Activated CD8-positive, alpha-beta memory T cell treated with anti-CD3 and anti-CD28 coated beads, Interleukin-2, amount 50 U/mL, for 1 hour (primary cell): ENCODE data around the gene UPK3BL1.
"Not testable (repeated sequence)": the region's sequence is repeated elsewhere in the genome, so short reads cannot be mapped to it uniquely, and the experiment has no call there.

ENCODE experiments used
- DNase-seq: peaks from one replicate; pipeline ENCODE4 v3.0.0-alpha.2; 2020; ENCODE audit errors: extremely low read depth

Gene UPK3BL1

DNA sequence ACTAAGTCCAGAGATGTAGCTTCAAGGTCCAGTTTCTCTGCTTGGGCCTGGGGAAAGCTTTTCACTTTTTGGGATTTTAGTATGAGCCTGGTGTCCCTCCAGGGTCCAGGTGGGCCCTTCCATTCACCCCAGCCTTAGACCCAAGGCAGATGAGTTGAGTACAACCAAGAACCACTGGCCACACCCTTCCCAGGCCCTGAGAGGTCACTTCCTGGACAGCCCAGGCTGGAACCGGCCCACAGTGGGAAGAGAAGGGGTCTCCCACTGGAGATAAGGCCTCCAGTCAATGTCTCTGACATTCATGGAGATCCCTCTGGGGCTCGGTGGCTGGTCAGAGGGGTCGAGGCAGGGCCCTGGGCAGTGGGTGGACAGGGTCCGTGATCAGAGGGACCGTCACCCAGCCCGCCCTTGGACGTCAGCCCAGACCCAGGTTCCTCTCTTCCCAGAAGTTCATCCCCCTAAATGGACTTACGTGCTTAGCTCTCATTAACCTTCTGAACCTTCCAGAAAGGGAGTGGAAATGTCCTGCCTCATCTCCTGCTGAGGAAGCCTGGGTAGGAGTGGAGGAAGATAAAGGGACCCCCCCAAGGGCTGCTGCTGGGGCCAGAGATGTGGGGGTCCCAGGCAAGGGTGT, 15.2 kb downstream of the UPK3BL1 start:
- not testable (repeated sequence) for DNase-seq

DNA sequence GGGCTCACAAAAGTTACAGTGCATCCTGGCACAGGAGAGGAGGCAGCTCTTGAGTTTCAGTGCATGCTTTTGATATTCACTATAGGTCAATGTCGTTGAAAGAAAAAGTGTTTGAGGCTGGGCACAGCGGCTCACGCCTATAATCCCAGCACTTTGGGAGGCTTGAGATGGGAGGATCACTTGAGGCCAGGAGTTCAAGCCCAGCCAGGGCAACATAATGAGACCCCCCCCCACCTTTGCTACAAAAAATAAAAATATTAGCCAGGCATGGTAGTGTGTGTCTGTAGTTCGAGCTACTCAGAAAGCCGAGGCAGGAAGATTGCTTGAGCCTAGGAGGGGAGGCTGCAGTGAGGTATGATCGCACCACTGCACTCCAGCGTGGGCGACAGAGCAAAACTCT, 24.5 kb downstream of the UPK3BL1 start:
- not testable (repeated sequence) for DNase-seq

- DNase-seq = not testable (repeated sequence)
Observed at GRCh38 chr7:102616507-102617125, 26.0 kb downstream of the UPK3BL1 start, which contains the start of gene RASA4. Gene RASA4 (minus strand): TSS chr7:102616756. CDS start chr7:102616689, 67 bp downstream.

DNA sequence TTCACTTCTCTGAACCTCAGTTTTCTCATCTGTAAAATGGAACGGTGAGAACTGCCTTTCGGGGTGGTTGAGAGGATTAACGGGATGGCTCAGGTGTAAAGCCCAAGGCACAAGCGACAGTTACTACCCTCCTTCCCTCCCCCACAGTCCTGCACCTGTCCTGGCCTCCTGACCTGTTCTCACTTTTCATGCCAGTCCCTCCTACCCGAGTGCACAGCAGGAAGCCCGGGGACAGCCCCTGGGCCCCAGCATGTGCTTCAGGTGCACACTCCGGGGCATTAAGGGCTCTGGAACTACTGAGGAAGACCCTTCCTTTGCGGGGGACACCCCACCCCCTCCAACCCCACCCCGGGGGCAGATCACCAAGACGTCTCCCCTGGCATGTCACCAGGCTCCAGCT, 26.7 kb downstream of the UPK3BL1 start:
- DNase-seq = not testable (repeated sequence)

DNA sequence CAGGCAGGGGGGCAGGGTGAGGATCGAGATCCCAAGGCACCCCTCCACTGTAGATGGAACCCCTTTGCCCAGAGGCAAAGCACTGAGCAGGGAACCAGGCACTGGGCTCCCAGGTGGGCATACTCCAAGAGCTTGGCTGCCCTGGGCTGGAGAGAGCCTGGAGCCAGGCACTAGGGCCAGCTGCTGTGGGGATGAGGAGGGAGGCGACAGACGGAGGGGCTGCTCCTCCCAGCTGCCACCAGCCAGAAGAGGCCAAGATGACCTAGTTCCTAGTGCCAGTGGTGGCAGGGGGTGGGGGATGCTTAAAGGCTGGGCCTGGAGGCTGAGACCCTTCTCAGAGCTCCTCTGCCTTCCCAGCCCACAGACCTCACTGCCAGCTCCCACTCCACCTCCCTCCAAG, 27.7 kb downstream of the UPK3BL1 start:
- DNase-seq = not testable (repeated sequence)

DNA sequence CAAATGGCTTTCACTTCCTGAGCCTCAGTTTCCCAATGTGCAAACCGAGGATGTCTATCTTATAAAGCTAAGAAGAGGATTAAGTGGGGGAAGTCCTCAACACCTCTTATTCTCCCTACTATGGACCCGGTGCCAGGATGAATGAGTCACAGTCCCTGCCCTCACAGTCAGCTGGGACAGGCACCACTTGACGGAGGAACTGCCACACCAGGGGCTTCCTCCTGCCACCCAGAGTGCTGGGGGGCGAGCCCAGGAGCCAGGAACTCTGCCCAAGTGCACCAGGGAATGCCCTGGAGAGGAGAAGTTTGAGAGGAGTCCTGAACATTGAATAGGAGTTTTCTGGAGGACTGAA, 28.3 kb downstream of the UPK3BL1 start:
- not testable (repeated sequence) for DNase-seq

DNA sequence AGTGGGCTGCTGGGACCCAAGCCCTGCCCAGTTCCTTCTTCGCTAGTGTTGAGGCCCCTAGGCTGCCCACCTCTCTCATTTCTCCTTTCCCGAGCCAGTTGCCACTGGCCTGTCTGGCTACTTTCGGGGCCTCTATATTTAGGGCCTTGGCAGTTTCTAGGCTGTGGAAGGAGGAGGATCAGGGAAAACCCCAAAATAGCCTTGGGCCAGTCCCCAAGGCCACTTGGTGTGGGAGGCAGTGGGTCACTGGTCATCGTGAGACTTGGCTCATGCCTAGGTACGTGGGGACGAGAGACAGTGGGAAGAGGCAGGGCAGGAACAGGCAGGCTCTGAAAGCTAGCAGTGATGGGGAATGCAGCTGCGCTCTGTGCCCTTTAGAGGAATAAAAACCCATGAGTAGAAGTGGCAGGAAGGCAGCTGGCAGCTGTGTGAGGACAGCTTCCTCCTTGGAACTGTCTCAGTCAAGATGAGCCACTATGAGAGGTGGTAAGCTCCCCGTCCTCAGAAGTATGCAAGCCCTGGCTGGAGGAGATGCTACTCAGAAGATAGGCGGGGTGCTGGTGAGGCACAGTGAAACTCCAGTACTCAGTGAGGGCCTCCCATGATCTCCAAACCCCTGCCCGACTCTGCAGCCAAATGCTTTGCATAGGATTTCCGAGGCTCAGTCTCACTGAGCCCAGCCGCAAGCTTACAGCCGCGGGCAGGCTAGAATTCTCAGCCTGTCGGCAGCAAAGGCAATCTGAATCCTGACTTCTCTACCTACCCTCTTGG, 28.8 kb downstream of the UPK3BL1 start:
- DNase-seq = not testable (repeated sequence)

DNA sequence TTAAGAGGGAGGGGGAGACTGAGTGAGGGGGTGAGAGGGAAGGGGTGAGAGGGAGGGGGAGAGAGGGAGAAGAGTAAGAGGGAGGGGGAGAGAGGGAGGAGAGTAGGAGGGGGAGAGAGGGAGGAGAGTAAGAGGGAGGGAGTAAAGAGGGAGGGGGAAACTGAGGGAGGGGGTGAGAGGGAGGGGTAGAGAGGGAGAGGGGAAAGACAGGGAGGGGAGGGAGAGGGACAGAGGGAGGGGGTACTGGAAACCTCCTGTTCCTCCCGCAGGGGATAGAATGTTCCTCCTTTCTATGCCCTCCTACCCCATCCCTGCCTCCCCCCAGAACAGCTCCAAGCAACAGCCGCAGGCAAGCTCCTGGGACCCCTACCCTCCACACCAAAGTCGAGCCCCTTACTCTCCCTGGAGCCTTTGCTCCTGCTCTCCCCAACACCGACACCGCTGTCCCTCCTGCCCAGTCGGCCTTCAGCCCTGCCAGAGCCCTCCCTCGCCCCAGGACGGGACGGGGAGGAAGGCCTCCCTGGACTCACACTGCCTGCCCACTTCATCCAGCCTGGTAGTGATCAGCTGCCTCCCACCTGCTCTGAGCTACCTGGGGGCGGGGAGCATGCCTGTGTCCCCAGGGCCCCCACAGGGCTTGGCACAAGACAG, 30.8 kb downstream of the UPK3BL1 start:
- not testable (repeated sequence) for DNase-seq

- not testable (repeated sequence) for DNase-seq
Observed at GRCh38 chr7:102611013-102611674, 31.4 kb downstream of the UPK3BL1 start.

DNA sequence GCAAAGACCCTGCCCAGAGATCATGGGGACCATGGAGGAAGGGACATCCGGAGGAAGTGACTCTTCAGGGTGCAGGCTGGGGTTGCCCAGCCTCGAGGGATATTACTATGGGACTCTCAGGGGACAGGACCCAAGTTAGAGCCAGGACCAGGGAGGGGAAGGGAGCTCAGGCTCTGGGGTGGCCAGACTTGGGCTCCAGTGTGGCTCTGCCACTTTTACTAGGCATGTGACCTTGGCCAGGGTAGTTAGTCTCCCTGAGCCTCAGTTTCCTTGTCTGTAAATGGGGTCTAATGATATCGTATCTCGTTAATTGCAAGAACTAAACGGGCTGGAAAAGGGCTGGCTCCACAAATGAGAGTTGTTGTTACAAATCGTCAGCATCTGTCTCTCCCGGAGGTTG, 32.1 kb downstream of the UPK3BL1 start:
- DNase-seq = not testable (repeated sequence)

DNA sequence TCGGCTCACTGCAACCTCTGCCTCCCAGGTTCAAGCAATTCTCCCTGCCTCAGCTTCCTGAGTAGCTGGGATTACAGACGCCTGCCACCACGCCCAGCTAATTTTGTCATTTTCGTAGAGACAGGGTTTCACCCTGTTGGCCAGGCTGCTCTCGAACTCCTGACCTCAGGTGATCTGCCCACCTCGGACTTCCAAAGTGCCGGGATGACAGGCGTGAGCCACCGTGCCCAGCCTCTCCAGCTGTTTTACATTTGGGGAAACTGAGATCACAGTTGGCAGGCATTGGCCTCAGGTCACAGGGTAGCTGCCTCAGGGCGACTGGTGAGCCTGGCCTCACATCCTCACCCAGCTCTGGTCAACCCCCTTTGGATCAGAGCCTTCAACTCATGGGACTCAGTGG, 32.9 kb downstream of the UPK3BL1 start:
- not testable (repeated sequence) for DNase-seq

DNA sequence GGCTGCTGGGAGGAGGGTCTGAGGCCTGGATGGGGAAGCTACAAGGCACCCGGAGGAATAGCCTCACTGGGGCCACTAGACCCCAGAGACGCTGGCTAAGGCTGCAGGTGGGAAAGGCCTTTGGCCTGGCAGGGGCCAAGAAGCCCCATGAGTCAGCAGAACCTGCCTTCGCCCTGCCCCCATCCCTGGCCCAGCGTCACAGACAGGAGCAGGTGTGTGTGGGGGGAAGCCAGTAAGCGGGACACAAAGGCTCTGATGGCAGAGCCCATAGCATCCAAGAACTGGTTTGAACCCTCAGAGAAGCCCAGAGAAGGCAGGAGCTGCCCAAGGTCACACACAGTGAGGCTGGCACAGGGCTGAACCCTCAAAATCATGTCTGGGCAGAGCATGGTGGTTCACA, 35.7 kb downstream of the UPK3BL1 start:
- not testable (repeated sequence) for DNase-seq

- not testable (repeated sequence) for DNase-seq
Observed at GRCh38 chr7:102604431-102605145, 38.0 kb downstream of the UPK3BL1 start.

GRCh38 chr7:102602317-102602716, 40.3 kb downstream of the UPK3BL1 start:
- DNase-seq = not testable (repeated sequence)

DNA sequence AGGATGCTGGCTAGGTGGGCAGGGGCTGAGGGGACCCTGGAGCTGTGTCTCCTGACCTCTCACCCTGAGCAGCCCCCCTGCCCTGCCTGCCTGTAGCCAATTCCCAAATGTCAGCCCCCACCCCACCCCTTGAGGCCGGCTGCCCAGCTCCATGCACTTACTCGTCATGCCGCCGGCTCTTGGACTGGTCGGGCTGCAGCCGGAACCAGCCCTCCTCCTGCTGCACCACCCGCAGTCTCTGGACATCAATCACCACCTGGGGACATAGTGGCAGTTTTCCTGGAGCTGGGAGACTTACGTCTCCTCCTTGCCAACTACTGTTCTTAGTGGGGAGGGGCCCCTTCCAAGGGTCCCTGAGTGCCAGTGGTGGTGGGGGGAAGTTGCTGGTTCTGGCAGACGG, 42.9 kb downstream of the UPK3BL1 start:
- DNase-seq = not testable (repeated sequence)

GRCh38 chr7:102596036-102596435, 46.6 kb downstream of the UPK3BL1 start:
- not testable (repeated sequence) for DNase-seq

- DNase-seq = not testable (repeated sequence)
Observed at GRCh38 chr7:102593637-102594334, 48.8 kb downstream of the UPK3BL1 start.

GRCh38 chr7:102592477-102593019, 50.0 kb downstream of the UPK3BL1 start:
- DNase-seq = not testable (repeated sequence)

GRCh38 chr7:102589857-102590256, 52.7 kb downstream of the UPK3BL1 start:
- not testable (repeated sequence) for DNase-seq
